HG02884 (cell line): ENCODE results near the gene AFF3.

Source experiments
- ATAC-seq: cut with Tn5 transposase; IDR thresholded peaks from one replicate; pipeline ENCODE4 v1.9.1; 2021; ENCODE audit warnings: mild to moderate bottlenecking, moderate library complexity; ENCODE audit not compliant: unreplicated experiment

The AFF3 gene

DNA sequence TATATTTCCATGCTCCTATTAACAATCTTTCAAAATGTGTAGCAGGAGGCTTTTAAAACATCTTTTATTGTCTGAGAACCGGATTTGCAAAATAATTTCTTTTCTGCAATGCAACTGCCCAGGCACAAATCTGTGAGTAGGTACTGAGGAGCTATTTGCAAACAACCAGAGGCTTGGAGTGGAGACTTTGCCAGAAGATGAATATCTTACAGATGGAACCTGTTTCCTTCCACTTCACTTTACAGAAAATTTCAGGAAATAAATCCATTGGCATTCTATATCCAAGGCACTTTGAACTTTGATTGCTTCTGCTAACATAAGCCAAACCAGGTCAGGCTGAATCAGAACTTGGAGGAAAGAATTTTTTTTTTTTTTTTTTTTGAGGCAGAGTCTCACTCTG is 415.2 kb downstream of the AFF3 start:
- ATAC-seq, result no peak

DNA sequence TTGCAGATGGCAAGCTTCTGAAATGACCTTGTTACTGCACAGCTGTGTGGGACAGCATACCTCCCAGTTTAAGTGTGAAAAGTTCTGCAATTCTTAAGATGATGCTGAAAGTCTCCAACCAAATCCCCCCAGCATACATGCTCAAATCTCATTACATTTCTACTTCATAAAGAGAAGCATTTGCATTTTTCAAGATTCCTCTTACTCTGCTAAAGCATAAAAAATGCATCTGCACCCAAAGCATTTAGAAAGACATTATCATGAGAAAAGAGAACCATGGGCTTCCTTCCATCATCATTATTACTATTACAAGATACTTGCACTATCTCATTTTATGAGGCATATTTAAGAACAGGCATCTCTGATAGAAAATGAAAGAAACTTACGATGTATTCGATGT is 415.7 kb downstream of the AFF3 start:
- no peak for ATAC-seq

DNA sequence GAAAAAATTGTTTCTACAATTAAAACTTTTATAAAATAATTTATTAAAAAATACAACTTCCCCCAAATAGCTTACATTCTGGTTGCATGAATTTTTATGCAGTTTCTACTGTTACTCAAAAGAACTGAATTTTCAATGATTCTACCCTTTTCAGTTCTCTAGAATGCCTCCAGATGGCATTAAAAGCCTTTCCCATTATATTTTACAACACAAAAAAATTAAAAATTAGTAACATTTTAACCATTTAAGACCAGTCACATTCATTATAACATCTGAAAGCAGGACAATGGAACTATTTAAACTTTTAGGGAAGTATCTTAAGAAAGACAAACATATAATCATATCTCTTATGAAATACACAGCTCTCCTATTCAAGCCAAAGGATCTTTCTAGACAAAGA is 416.6 kb downstream of the AFF3 start:
- no peak for ATAC-seq

DNA sequence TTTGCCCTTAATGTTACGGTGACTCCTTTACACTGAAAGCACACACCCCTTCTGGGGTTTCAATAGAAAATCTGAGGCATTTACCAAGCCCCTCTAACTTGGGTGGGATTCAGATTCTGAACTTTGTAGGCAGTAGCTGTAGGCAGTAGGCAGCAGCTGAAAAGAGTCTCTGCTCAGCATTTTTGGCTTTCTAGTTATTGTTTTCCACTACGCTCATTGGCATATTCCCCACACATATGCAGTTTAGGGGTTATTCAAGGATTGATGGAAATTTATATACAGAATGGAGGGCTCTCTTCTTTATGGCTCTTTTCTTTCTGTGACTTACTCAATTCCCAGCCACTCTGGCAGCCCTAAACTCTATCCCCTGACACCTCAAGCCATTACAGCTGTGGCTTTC is 419.9 kb downstream of the AFF3 start:
- no peak for ATAC-seq

DNA sequence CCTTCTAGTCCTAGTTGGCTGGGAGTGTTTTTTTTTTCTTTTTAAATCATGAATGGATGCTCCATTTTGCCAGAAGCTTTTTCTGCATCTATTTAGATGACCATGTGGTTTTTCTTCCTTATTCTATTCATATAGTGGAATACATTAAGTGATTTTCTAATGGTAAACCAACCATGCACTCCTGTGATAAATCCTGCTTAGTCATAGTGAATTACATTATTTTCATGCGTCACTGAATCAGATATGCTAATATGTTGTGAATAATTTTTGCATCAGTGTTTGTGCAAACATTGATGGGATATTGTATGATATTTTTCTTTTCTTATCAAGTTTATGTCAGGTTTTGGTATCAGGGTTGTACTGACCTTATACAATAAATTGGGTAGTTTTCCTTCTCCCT is 423.3 kb downstream of the AFF3 start:
- no peak for ATAC-seq

DNA sequence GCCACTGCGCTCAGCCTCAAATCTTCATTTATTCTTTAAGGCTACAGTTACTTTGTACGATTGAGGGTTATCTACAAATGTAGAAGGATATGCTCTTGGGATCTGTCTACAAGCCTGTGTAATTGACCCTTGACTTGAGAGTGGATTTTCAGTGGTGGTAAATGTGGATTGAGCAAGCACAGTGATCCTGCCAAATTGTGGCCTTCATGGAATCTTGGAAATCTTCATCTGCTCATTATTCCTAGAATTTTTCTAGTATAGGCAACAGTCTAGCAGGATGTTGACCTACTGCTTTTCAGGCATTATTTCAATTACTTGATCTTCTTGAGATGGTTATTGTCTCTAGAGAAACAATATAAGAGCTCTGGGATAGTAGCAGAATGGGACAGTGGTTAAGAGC is 426.4 kb downstream of the AFF3 start:
- no peak for ATAC-seq

DNA sequence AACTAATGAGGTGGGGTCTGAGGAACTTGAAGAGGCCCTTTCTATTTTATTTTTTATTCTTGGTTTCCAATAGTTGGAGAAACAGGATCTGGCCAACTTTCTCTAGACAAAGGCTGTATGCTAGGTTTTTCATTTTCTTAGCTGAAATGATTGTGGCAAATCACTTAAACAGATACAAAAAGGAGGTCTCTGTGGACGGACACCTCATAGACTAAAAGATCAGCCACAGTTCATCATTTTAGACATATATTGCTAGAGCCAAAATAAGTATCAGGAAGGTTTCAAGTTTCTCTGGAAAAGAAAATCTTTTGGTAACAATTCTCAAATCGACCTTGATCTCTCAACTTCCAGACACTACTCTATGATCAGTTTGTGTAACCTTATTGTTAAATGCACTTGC is 428.0 kb downstream of the AFF3 start:
- ATAC-seq, result no peak

DNA sequence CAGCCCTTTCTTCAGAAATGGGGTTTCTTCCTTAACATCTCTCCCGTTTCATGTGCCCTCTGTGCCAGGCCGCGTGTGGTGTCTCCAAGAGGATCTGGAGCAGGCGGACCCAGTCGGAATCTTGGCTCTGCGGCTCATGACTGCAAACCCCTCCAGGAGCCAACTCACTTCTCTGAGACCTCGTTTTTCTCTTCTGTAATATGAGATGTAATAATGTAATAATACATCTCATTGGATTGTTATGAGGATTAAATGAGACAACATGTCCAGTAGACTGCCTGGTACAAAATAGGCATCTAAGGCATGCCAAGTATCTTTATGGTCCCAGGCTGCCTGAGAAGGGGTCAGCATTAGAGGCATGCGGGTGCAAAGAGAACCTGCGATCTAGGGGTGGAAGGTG is 431.2 kb downstream of the AFF3 start:
- no peak for ATAC-seq

DNA sequence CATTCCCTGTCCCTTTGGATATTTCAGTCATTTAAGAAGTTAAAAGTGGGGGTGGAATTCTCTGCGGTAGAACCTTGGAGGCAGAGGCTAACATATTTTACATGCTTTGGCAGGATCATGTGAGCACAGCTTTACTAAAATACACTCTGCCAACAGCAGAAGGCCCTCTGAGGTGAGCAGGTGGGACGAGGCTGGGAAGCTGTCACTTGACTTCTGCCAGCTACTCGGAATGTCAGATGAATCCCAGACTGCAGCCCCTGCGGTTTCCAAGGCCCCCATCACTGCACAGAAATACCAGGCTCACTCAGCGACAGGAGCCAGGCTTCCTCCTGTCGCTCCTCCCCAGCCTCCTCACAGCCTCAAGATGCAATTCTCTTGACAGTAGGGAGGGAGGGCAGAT is 431.7 kb downstream of the AFF3 start:
- ATAC-seq, result no peak

DNA sequence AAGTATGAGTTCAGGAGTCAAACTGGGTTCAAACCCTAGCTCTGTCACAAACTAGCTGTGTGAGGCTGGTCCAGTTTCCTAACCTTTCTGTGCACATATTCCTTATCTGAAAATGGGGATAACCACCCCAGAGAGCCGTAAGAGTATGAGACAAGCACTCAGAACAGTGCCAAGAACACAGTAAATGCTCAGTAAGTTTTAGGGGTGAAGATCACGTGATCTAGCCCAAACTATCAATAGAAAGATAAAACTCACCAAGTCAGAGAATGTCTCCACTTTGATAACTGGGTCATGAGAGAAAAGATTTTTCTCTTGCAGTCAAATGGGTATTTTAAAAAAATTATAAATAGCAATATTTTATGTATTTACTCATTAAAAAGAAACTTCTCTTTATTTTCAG is 433.2 kb downstream of the AFF3 start:
- ATAC-seq, result no peak

DNA sequence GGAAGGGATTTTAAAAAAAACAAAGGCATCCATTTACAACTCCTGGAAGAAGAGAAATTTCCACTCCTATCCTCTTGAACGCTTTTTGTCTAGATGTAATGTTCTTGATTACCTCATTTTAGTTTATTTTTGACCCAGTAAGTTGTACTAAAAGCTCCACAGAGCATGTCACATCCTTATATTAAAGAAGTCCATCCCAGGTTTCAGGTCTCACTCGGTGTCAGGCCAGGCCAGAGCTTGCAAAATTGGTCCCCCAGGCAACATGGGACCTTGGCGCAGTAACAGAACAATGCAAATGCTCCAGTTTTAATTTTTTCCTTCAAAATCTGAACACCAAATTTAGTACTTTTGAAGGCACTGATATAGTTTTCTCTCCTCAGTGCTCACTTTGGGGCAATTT is 434.2 kb downstream of the AFF3 start:
- ATAC-seq, result no peak

DNA sequence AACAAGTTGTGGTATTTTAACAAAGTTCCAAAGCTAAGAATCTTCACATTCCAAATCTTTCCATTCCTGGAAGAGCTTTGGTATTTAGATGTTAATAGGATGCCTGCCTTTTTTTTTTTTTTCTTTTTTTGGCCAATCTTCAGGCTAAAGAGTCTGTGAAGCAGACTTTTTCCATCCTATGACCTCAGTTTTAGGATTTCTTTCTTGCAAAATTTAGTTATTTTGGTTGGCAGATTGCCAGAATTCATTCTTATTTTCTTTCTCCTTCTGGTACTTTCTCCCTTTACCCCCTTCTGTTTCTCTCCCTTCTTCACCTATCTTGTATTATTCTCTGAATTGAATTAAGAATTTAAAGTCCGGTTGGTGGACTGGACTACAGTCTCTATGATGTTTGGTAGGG is 434.8 kb downstream of the AFF3 start:
- no peak for ATAC-seq

DNA sequence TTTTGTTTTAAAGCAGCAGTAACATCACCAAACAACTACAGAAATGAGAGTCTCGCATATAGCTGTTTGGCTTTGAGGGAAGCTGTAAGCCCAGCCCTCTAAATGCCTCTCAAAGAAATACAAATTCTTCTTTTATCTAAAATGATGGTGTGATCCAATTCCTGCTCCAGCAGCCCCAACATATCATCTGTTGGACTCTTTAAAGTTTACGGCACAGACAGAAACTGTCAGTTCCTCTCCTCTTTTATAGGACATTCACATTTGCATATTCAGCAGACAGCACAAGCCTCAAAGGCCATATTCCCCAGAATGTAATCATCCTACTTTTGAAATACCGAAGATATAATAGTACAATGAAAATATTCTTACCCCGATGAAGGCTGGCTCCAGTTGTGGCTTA is 435.7 kb downstream of the AFF3 start:
- ATAC-seq, result no peak

DNA sequence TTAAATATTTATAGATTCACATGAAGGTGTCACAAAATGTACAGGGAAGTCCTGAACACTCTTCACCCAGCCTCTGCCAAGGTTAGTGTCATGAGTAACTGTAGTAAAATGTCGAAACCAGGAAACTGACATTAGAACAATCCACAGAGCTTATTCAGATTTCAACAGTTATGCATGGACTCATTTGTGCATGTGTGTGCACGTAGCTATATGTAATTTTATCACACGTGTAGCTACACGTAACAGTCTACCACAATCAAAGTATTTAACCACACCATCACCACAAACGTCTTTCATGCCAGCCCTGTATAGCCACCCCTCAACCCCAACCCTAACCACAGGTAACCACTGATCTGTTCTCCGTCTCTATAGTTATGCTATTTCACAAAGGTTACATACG is 440.9 kb downstream of the AFF3 start:
- no peak for ATAC-seq

DNA sequence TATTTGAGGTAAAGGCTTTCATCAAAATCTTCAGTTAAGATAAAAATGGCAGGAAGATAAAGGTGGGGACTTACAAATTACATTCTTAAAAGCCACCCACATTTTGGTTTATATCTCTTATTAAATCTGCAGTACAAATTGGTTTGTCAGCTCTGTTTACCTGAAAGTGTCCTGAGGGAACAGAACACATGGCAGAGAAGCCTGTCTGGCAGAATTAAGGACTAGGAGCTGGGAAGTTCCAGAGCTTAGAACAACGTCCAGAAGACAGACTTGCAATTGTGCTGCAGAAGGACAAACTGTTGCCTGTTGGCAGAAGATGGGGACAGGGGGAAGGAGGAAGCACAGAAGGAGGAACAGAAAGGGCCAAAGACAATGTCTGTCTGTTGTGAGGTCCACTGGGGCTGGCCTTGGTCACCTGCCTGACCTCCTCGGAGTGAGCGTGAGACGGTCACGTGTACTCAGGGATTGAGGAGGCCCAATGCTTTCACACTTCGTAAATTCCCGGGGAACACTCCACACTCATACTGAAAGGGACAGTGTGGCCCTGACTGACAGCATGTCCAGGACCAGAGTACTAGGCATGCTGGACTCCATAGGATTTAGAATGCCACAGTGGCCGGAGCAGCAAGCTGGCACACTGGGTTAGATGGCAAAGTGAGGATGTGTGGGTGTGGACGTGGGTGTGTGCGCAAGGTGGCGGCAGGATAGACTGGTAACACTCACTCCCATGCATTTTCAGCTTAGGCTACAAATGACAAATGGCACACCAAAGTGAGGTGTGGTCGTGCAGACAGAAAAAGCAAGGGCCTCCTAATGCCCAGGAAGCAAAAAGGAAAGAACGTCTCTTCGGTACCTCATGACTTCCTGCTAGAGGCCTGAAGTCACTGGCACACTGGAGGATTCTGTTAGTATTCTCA is 441.6 kb downstream of the AFF3 start:
- no peak for ATAC-seq

DNA sequence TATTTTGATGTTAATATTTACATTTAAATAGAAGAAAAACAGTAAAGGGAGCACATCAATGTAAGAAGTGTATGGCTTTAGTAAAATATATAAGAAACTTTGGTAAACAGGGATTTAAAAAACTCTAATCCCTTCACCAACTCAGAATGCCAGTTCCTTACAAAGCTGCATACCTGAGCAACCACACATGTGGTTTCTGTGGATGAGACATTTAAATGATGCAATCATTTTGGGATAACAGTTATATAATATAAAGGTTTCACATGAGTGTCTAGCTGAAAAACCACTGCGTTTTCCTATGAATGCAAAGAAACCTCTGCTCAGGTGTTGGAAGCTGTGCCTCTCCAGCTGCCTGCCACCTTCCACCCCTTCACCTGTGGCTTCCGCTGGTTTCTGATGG is 443.5 kb downstream of the AFF3 start:
- no peak for ATAC-seq

DNA sequence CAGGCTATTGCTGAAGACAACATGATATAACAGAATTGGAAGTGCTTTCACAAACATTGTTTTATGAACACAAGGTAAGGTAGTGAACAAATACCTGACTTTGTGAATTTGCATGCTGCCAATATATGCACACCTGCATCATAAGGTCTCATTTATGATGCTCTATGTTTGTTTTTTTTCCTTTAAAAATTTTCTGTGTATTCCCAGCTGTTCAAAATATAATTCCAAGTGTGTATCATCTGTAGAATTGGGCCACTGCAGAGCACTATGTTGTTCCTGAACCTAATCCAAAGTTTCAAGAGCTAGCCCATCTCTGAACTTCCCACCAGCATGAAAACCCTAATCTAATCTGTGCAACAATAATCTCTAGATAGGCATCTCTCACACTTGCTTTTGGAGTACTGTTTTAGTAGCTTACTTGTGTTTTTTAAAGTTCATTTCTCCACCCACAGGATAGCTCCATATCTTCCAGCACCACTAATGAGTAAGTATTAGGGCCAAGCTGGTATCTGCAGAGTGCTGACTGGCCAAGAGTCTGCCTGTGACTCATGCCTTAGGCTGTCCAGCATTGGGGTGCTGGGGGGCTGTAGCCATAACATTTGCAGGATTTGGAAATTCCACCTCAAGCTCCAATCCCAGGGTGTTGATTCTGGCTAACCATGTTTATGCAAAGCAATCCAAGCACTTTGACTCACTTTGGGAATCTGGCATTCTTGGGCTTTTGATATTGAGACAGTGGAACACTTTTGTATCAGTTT is 444.4 kb downstream of the AFF3 start:
- no peak for ATAC-seq

DNA sequence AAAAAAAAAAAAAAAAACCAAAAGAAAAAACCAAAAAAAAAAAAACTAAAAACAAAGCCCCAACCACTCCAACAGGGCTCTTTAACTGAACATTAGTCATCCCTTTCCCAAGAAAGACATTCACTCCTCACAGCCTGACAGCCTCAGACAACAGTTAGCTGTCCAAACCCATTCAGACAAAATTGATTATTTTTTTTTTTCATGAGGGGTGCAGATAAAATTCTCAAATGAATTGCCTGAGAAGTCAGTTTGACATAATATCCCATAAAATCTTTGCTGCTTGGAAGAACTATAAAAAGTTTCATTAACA is 446.5 kb downstream of the AFF3 start:
- ATAC-seq, result no peak

DNA sequence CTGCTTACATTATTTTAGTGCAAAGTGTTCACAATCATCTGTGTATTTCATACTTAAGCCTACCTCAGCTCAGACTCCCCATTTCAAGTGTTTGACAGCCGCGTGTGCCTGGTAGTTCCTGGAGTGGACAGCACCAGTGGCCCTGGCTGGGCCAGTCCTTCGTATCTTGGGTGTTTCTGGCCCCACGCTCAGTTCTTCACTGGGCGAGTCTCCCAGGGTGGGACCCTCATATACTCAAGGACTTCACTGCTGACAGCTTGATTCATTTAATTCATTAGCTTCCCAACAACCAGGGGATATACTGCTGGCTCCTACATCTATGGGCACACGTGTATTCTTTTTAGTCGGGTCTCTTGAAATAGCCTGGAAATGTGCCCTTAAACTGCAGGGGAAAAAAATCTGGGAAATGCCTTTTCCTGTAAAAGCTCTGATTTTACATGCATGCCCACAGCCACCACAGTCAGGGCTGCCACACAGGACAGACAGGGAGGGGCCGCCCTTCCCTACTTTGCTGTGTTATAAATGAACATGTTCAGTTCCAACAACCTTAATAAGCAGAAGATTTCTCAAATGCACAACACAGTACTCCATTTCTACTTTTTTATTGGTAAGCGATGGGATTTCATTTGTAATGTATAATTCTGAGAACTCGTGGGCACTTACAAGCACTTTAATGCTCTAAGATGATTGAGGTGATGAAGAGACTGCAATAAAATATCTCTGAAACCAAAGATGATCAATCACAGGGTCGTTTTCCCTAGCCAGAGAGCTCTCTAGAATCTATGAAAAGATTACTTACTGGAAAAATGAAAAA is 447.1 kb downstream of the AFF3 start:
- no peak for ATAC-seq

DNA sequence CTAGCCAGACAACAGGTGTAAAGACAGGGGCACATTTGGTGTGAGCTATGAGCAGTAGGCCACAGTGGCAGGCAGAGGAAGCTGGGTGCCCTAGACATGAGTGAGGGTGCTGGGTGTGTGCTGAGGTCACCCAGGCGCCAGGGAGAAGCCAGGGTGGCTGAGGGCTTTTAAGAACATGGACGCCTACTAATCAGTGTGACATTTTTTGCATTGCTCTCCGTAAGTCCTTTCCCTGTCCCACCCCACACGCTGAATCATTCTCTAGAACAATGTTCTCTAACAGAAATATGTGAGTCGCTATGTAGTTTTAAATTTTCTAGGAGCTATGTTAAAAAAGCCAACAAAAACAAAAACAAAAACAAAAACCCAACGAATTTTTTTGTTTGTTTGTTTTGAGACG is 448.1 kb downstream of the AFF3 start:
- ATAC-seq, result no peak

DNA sequence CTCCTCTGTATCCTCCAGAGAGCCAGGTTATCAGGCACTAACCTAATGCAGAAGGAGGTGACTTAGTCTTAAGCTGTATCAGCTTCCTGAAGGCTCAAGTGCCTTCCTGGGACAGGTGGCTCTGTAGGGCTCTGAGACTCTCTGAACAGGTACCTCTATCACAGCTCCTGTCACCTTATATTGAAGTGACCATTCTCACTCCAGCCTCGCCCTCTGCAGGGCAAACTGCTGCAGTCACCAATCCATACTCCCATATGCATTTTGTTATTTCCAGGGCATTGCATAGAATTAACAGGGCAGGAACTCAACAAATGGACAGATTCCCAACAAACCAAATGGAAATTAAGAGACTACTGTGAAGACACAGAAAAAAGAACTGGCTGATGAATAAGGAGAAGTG is 449.6 kb downstream of the AFF3 start:
- no peak for ATAC-seq

DNA sequence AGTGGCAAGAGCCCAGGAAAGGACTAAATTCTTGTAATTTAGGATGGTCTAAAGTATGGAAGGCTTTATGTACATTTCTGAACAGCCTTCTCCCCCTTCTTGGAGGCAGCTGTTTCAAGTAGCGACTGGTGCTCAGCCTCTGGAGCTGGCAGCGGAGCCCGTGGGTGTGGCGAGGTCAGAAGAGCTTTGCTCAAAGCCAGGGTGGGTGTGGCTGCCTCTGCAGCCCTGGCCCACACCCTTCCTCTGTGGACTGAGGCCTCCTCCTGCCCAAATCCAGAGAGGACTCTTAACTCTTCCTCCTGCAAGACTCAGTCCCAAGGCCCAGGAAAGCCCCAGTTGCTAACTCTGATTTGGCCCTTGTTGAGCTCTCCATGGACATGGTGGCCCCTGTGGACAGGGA is 450.5 kb downstream of the AFF3 start:
- ATAC-seq, result no peak
